Measurements from ENCODE around the gene HOXD4.

Gene HOXD4

GRCh38 chr2:176137906-176138305, 13.4 kb upstream of the HOXD4 start:
- no peak overlapping the region for H3K4me2 ChIP-seq (ENCODE audit: low read length)
- no peaks in the 10 kb centered on the region for H3K79me2 ChIP-seq (ENCODE audit: low read length)
- 0 out of 2 replicates have a peak, but pooled peaks cover 5% of the 10 kb centered on the region for H3K4me1 ChIP-seq (ENCODE audit: low read length)
- no peaks in the 10 kb centered on the region for H3K9me3 ChIP-seq (ENCODE audit: insufficient read depth, low read length)
- H2AFZ ChIP-seq (ENCODE audit: low read depth, low read length) = no peak overlapping the region
- TF ChIP-seq, protein P1, sequence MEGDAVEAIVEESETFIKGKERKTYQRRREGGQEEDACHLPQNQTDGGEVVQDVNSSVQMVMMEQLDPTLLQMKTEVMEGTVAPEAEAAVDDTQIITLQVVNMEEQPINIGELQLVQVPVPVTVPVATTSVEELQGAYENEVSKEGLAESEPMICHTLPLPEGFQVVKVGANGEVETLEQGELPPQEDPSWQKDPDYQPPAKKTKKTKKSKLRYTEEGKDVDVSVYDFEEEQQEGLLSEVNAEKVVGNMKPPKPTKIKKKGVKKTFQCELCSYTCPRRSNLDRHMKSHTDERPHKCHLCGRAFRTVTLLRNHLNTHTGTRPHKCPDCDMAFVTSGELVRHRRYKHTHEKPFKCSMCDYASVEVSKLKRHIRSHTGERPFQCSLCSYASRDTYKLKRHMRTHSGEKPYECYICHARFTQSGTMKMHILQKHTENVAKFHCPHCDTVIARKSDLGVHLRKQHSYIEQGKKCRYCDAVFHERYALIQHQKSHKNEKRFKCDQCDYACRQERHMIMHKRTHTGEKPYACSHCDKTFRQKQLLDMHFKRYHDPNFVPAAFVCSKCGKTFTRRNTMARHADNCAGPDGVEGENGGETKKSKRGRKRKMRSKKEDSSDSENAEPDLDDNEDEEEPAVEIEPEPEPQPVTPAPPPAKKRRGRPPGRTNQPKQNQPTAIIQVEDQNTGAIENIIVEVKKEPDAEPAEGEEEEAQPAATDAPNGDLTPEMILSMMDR (IDR thresholded peaks at IDR 0.05; ENCODE audit: low read depth, low read length) = no peak
- TF ChIP-seq EZH2phosphoT487 (IDR thresholded peaks at IDR 0.05; ENCODE audit: low read depth) = no peak
- no peaks in the 10 kb centered on the region for H3K27me3 ChIP-seq (ENCODE audit: low read depth, low read length)
- no peak overlapping the region for H3K4me3 ChIP-seq (ENCODE audit: low read length)
- H4K20me1 ChIP-seq (ENCODE audit: insufficient read depth, low read length) = no peaks in the 10 kb centered on the region
- no peaks in the 10 kb centered on the region for H3K36me3 ChIP-seq (replicated peaks; ENCODE audit: low read depth, low read length)
- no peak overlapping the region for H3K9ac ChIP-seq (ENCODE audit: low read length)
- H3K27ac ChIP-seq (ENCODE audit: low read length) = no peak overlapping the region

DNA sequence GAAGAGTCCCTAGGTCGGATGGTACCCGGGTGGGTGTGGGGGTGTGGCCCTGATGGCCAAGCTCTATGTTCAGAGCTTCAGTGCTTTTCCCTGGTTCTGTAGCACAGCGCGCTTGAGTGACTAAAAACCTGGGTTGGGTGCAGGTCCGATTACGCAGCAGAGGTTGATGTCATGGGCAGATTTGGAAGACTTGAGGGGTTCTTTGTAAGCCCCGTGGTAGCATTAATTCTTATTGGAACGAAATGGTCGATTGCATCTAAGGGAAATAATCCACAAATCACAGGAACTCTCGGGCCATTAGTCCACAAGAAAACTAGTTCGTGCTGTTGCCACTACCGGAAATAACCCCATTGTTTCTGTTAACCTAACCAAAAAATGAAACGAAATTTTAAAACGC, 12.8 kb upstream of the HOXD4 start:
- no peaks in the 10 kb centered on the region for H3K36me3 ChIP-seq (replicated peaks; ENCODE audit: low read depth, low read length)
- TF ChIP-seq, protein P1 (IDR thresholded peaks at IDR 0.05; ENCODE audit: low read depth, low read length) = no peak
- no peak overlapping the region for H2AFZ ChIP-seq (ENCODE audit: low read depth, low read length)
- H3K9ac ChIP-seq (ENCODE audit: low read length) = no peak overlapping the region
- no peaks in the 10 kb centered on the region for H3K27me3 ChIP-seq (ENCODE audit: low read depth, low read length)
- H3K4me2 ChIP-seq (ENCODE audit: low read length) = no peak overlapping the region
- H4K20me1 ChIP-seq (ENCODE audit: insufficient read depth, low read length) = no peaks in the 10 kb centered on the region
- no peaks in the 10 kb centered on the region for H3K9me3 ChIP-seq (ENCODE audit: insufficient read depth, low read length)
- H3K79me2 ChIP-seq (ENCODE audit: low read length) = no peaks in the 10 kb centered on the region
- 0 out of 2 replicates have a peak, but pooled peaks cover 5% of the 10 kb centered on the region for H3K4me1 ChIP-seq (ENCODE audit: low read length)
- no peak overlapping the region for H3K4me3 ChIP-seq (ENCODE audit: low read length)
- no peak overlapping the region for H3K27ac ChIP-seq (ENCODE audit: low read length)

DNA sequence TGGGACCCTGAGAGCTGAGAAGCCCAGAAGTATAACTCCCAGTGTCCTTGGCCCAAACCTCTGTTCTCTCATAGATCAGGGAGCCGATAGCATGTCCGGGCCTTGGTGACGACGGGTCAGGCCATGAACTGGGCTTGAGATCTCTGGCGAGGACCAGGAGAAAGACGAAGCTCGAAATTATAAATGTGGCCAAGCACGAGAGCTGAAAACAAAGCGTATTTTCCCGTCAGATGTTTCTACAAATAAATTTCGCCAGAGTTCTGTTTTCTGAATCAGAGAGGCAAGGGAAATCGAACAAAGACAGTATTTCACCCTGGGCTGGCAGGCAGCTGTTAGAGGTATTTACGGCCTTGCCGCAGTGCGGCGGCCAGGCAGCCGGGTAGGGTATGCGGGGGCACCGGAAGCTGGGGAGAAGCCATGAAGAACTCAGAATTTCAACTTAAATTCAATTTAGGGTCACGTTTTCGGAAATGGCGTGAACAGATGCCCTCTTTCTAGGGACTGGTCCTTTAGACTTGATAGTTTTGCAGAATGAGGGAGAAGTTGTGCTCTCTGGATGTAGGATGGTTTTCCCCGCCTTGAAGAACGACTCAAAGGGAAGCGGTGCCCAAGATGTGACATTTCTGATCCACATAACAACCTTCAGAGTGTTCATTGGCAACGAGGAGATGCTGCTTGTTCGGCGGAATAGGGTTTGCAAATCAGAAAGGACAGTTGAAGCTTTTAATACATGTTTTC, 12.3 kb upstream of the HOXD4 start:
- Histone ChIP-seq H2AFZ (ENCODE audit: low read depth, low read length) (no peak overlapping the region), H3K9me3 (ENCODE audit: insufficient read depth, low read length) (no peaks in the 10 kb centered on the region), H3K4me1 (ENCODE audit: low read length) (0 out of 2 replicates have a peak, but pooled peaks cover 5% of the 10 kb centered on the region), H3K9ac (ENCODE audit: low read length) (no peak overlapping the region), H3K27ac (ENCODE audit: low read length) (no peak overlapping the region), H3K4me2 (ENCODE audit: low read length) (no peak overlapping the region), H3K36me3 (replicated peaks; ENCODE audit: low read depth, low read length) (no peaks in the 10 kb centered on the region), H3K79me2 (ENCODE audit: low read length) (no peaks in the 10 kb centered on the region), H3K4me3 (ENCODE audit: low read length) (no peak overlapping the region), H4K20me1 (ENCODE audit: insufficient read depth, low read length) (no peaks in the 10 kb centered on the region), H3K27me3 (ENCODE audit: low read depth, low read length) (no peaks in the 10 kb centered on the region)
- TF ChIP-seq, protein P1 (IDR thresholded peaks at IDR 0.05; ENCODE audit: low read depth, low read length) = no peak
- no peak for TF ChIP-seq EZH2phosphoT487 (IDR thresholded peaks at IDR 0.05; ENCODE audit: low read depth)

DNA sequence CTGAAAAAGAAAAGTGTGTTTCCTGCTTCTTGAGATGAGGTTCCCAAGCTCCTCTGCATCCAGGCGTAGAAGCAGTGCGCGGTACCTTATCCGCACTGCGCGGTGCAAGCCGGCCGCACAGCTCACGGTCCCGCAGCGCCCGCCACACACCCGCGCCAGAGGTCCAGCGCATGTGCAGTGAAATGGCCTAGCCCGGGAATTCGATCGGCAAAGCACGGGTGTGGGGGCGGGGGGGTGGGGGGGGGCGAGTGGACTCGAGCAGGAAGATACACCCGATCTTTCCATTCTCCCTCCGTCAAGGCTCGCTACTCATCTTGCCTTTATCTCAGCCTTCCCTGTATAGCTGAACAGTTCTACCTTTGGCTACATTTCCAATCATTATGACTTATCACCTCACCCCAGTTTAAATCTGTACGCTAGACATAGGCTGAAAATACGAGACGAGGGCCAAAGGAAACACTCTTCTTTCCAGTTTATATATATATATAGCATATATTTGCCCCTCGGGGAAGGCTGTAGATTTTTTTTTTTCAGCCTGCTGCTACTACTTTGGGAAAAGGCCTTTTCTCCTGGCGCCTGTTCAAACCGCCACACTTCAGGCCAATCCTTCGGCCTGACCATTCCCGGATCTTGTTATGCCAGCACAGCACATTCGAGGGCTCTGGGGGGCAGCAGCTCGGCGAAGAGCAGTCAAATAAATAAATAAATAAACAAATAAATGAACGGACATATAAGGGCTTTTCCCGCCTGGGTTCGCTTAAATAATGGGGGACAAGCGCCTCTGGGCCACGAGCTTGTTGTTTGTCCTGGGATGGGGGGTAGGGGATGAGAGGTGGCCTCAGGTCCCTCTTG, 11.5 kb upstream of the HOXD4 start:
- H3K4me1 ChIP-seq (ENCODE audit: low read length) = 0 out of 2 replicates have a peak, but pooled peaks cover 5% of the 10 kb centered on the region
- no peaks in the 10 kb centered on the region for H3K9me3 ChIP-seq (ENCODE audit: insufficient read depth, low read length)
- H3K79me2 ChIP-seq (ENCODE audit: low read length) = no peaks in the 10 kb centered on the region
- H3K36me3 ChIP-seq (replicated peaks; ENCODE audit: low read depth, low read length) = no peaks in the 10 kb centered on the region
- H3K27ac ChIP-seq (ENCODE audit: low read length) = no peak overlapping the region
- H4K20me1 ChIP-seq (ENCODE audit: insufficient read depth, low read length) = no peaks in the 10 kb centered on the region
- H3K4me3 ChIP-seq (ENCODE audit: low read length) = peak overlapping the region; percentile 75
- H2AFZ ChIP-seq (ENCODE audit: low read depth, low read length) = peak overlapping the region; percentile 64
- H3K4me2 ChIP-seq (ENCODE audit: low read length) = peak overlapping the region; percentile 75
- H3K27me3 ChIP-seq (ENCODE audit: low read depth, low read length) = no peaks in the 10 kb centered on the region
- TF ChIP-seq EZH2phosphoT487 (IDR thresholded peaks at IDR 0.05; ENCODE audit: low read depth) = no peak
- TF ChIP-seq, protein P1 (IDR thresholded peaks at IDR 0.05; ENCODE audit: low read depth, low read length) = no peak
- H3K9ac ChIP-seq (ENCODE audit: low read length) = peak overlapping the region; percentile 60

Data from OCI-LY3 (cell line).